ENCODE data around the gene TRRAP.

Gene TRRAP

DNA sequence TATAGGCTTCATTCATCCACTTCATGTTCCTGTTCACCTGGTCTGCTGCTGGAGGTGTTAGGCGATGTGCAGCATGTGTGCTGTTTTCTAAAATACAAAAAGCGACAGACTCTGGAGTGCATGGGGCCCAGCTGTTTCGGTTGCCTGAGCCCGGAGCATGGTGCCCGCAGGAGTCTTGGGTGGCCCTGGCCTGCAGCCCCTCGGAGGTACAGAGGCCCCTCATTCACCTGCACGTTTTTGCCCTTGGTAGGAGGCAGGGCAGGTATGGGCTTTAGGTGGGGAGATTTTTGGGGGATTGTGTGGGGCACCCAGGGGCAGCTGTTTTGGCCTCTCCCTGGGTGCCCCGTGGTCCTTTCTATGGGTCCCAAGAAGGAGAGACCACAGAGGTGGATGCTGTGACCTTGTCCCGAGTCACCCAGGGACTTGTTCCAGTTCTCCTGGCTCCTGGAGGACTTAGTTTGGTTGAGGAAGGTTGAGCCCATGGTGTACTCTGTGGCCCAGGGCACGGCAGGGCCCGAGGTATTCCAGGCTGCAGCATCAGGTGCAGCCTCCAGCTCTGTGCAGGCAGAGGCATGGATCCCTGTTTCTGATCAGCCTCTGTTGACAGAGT, 130.7 kb downstream of the TRRAP start:
- DNase-seq, result no peak

DNA sequence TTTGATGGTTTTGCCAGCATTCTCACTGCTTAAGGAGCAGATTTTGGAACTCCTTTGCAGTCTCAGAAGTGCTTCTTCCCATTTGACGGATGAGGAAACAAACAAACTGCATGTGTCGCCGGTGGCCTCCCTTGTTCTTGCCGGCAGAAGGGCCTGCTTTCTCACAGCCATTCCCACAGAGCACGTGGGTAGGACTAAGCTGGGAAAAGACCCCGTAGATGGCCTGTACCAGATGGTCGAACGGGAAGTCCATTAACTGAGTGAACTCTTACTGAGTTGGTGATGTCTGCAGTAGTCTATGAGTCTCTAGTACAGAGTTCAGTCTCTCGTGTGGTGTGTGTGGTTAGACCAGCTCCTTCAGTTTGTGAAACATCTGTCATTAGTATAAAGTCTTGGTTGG, 131.9 kb downstream of the TRRAP start:
- DNase-seq, result no peak

DNA sequence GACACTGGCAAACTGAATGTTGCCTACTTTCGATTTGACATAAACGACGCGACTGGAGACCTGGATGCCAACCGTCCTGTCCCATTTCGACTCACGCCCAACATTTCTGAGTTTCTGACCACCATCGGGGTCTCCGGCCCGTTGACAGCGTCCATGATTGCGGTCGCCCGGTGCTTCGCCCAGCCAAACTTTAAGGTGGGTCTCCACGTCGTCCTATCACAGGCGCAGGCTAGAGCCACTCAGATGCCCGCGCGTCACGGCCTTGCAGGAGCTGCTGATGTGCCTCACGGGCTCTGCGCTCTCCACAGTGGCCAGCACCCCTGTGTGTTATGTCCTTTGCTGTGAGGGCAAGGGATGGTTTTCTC, 133.0 kb downstream of the TRRAP start:
- DNase-seq, result no peak

DNA sequence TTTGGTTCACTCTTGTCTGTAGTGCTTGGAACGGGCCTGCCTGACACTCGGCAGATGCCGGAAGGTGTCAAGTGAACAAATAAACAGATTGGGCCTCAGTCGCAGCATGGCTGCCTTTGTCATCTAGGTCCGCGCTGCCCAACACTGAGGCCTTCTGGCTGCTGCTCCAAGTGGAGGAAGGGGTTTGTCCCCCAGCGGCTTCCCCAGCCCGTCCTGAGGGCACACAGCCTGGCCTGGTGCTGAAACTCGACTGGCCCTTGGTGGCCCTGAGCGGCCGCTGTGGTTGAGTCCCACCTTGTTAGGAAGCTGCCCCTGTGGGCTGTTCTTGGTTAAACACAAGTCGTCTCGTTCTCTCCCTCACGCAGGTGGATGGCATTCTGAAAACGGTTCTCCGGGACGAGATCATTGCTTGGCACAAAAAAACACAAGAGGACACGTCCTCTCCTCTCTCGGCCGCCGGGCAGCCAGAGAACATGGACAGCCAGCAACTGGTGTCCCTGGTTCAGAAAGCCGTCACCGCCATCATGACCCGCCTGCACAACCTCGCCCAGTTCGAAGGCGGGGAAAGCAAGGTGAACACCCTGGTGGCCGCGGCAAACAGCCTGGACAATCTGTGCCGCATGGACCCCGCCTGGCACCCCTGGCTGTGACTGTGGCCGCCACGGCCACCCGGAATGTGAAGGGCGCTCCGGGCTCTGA, 133.5 kb downstream of the TRRAP start:
- no peak for DNase-seq

DNA sequence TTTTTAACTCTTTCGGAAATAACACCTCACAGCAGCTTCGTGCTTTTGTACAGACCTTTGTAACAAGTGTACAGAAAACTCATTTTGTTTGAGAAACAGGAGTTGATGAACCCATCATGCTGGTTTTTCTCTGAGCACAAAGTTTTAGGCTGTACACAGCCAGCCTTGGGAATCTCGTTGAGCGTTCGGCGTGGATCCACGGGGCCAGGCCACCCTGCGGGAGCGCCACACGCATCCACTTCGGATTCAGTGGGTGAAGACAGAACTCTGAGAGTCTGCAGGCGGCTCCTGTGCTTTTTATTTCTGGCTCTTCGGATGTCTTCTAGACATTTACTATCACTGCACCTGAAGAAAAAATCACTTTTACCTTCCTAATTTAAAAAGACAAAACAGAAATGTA, 134.4 kb downstream of the TRRAP start:
- DNase-seq, result no peak

DNA sequence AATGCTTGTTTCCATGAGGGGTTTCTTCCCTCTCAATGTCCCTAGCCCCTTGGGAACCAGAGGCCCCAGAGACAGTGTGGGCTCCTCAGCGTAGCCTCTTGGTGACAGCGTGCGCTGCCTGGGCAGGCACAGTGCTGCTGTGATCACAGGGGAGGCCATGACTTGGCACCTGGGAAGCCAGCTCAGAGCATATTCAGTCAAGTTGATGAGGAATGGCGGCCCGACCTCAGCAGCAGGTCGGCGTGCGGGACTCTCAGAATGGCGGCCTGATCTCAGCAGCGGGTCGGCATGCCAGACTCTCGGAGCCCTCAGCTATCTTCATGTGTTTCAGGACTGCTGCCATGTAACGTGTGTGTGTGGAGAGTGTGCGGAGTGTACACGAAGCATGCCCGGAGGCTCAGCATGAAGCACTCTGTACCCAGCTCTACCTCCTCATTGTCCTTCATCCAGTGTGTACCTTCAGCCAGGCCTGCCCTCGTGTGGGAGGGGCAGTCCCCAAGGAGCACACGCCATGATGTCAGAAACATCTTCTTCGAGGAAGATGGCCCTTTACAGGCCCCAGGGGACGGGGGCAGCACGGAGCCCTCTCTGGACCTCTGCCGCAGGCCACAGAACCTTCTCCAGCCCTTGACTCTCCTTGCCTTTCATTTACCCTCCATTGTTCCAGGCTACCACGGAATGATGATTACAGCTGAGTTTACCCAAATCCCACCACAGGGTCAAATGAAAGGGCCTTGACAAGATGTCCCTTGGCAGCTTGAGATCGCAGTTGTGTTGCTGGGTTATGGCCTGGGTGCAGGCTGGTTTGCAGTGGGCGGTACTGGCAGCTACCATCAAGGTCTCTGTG, 135.2 kb downstream of the TRRAP start:
- no peak for DNase-seq

DNA sequence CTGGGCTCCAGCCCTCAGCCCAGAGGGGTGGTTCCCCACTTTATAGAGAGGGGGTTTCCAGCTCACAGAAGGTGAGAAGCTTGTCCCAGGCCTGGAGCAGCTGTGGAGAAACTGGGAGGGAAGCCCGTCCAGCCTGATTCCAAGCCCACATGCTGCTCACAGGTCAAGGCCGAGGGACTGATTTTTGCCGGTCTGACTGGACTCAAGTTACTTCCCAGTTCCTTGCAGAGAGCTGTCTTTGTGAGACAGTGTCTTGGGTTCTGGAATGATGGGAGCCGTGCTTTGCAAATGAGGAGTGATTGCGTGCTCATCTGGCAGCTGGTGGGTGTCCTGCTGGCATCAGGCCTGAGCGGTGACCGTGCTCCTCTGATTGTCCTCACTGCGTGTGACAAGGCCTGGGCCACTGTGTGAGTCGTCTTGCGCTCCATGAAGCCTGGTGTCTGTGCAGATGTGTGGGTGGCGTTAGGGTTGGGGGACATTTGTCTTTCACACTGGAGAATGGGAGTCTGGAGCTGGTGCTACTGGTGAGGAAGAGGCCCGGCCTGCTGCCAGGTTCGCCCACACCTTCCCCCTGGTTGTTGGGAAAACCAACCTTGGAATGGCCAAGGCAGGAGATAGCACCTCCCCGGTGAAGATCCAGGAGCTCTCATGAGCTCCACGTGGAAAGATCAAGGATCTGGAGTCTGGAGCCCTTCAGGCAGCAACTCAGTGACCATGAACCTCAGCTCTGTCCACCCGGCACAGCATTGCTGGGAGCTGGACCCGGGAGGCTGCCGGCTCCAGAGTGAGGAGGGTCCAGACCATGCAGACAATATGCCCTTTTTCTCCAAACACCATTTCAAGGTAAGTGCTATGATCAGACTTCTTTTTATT, 136.0 kb downstream of the TRRAP start:
- DNase-seq, result no peak

DNA sequence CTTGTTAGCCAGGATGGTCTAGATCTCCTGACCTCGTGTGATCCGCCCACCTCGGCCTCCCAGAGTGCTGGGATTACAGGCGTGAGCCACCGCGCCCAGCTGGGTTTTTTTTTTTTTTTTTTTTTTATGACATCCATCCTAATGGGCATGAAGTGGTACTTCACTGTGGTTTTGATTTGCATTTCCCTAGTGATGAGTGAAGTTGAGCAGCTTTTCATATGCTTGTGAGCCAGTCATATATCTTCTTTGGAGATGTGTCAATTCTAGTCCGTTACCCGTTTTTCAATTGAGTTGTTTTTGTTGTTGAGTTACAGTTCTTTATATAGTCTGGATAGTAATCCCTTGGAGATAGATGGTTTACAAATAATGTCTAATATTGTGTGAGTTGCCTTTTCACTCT, 137.9 kb downstream of the TRRAP start:
- no peak for DNase-seq

DNA sequence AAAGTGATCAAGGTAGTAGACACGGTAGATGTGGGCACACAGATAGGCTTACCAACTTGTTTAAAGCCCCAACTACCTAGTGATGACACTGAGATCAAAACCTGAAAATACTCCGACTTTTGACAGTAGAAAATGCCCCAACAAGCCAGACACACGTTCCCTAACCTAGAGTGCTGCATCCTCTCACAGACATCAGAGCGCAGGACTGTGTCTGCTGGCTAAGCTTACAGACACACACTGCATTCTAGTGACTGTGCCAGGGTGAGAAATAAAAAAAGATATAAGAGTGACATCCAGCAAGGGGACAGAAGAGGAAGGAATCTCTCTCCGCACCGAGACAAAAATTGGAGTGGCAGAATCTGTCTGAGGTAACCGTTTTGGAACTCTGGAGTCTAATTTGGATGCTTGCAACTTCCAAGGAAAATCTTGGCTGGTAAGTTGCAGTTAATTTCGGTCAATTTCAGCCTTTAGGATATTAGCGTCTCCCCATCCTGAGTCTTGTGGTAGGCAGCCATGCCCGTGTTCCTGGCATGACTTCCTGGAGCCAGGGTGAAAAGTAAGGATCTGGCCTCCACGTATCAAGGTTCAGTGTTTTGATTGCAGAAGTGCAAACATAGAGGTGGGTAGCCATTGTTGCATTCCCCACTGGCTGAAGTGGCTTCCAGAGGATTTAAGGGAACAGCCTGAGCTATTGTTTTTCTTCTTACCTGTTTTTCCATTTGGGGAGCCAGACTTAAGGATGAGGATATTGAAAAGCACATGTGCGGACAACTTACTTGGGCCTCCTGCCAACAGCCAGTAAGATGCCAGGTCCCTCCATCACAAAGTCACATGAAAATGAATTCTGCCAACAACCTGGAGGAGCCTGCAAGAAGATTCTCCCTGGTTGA, 141.4 kb downstream of the TRRAP start:
- no peak for DNase-seq

DNA sequence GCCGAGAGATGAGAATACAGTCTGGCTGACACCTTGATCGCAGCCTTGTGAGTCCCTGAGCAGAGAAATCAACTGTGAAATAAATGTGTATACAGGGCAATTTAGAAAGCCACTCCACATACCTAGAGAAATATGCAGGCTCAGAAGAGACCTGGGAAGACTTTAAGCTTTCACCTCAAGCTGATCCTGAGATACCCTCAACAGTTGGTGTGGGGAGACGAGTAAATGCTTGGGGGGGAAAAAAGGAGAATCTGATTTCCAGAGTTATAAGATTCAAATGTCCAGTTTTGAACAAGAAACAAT, 142.0 kb downstream of the TRRAP start:
- DNase-seq, result no peak

DNA sequence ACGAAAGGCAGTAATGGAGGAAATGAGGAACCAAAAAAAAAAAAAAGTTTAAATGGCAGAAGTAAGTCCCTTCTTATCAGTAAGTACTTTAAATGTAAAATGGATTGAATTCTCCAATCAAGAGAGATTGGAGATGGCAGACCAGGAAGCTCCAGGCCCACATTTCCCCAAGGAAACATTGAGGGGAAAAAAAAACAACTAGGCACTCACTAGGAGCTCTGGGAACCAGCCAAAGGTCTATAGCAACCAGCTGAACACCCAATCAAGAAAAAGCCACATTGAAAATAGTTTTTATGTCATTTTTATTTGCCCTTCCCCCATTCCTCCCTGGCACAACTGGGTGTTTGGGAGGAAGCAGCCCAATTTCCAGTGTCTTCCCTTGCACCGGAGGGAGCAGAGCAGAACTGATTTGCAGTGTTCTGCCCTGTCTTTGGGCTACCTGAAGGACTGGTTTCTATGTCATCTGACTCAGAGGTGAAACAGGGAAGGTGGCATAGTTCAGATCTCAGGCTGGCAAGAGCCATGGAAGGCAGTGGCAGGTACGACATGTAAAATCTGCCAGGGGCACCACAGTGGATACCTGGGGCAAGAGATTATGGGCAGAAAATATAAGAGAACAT, 143.7 kb downstream of the TRRAP start:
- no peak for DNase-seq

DNA sequence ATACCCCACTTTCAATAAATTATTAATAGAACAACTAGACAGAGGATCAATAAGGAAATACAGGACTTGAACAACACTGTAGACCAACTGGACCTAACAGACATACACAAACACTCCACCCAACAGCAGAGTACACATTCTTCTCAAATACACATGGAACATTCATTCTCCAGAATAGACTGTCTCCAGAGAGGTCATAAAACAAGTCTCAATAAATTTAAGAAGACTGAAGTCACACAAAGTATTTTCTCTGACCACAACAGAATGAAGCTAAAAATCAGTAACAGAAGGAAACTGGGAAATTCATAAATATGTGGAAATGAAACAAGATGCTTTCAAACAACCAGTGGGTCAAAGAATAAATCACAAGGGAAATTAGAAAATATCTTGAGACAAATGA, 145.7 kb downstream of the TRRAP start:
- DNase-seq, result no peak

DNA sequence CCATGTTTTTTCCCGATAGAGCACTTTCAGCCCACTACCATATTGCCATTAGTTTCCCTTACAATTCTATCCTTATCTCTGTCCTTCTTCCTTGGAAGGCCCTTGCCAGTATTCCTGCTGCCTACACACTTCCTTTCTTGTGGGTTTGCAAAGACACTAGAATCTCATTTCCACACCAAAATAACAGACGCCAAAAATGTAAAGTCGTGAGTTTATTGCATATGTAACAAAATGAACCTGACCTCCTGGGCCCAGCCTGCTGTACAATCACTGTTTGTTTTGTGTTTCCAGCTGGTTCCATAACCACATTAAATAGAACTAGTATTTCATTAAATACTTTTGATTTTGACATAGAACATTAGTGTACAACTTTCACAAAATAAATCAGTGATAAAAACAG, 148.9 kb downstream of the TRRAP start:
- DNase-seq, result no peak

DNA sequence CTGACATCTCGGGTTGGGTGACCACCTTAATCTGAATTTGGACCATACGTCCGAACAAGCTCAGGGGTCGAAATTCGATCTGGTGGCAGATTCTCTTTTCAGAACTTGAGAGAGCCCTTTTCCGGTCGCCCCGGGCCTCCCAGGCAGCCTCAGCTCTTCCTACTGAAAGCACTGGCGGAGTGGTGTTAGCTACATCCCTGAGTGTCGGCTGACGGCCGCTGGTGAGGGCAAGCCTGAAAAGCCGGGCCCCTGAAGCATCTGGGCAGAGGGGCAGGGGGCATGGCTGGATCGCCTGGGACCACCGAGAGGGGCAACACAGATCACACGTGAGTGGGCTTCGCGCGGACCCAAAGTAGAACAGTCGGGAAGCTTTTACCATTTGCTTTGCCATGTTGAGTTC, 149.5 kb downstream of the TRRAP start:
- no peak for DNase-seq

DNA sequence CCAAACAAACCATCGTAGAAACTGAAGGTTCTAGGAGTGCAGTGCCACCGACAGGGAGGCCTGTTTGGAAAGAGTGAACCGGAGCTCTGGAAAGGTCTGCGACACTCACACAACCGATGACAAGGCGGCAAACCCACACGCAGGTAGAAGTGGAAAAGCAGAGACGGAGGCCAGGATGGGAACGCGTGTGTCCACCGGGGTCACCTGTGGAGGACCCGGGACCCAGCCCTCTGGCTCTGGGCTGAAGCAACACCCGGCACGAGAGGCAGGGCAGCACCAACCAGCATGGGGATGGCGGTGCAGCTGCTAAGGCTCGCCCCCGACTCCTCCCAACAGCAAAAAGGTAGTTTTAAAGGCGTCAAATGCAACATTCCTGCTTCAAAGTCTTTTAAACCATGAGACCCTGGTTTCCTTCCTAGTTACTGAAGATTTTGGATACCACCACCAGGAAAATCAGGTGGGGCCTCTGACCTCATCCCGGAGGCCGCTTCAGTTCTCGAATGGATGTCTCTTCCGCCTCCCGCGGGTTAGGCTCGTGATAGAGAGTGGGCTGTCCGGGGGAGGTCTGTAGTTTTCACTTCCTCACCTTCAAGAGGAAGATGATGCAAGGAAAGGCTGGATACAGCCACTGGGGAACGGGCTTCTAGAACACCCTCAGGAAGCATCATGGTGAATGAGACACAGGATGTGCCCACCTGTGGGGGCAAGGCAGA, 150.1 kb downstream of the TRRAP start:
- no peak for DNase-seq

DNA sequence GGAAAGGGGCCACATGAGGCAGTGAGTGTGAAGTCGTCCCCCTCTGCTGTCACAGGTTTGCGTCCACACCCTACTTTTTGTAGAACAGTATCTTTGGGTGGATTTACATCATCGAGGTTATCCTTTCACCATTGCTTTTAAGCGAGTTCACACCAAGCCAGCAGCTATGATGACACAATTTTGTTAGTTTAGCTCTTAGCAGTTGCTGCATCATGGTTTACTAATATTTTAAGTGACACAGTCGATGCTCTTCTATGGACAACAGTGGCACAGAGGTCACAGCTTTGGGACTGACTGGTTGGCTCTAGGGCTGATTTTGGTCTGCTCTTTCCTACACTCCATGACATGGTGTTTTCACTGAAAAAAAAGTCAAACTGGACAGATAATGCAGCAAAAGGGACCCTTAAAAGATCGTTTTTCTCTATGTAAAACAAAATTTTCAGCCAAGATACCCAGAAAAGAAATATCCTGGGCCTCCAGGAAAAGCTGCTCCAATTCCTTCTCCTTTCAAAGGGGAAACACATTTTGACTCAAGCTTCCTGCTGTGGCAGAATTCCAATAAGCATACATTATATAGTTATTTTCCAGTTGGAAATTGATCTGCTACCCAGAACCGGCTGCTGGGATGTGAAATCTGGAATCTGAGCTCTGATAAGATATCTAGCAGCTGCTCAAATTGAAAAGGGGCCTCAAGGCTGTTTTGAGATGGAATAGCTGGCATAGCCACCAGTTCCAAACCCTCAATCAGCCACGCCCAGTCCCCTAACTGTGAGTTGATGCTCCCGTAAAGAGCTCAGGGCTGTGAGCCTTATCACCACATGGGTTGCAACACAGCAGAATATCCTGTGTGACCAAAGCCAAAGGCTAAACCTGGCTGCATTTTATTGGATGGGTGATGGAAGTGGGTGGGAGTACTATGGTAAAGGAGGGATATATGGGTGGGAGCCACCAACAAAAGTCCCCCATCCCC, 151.4 kb downstream of the TRRAP start:
- no peak for DNase-seq

DNA sequence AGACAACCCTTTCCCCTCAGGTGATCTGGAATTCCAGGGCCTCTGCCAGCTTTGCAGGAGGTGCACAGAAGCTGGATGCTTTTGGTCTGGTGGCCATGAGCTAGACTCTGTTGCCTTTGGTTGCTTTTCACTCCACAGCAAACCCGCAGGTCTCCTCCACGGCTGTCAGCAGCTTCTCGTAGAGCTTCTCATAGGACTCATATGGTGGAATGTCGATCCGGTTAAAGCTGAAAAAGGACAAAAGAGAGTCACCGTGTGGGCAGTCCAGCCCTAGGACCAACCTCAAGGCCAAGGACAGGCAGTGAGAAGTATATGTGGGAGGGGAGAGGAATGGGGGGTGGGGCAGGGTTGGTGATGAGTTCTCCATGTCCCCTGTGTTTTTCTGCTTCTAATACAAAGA, 152.1 kb downstream of the TRRAP start:
- DNase-seq, result no peak

DNA sequence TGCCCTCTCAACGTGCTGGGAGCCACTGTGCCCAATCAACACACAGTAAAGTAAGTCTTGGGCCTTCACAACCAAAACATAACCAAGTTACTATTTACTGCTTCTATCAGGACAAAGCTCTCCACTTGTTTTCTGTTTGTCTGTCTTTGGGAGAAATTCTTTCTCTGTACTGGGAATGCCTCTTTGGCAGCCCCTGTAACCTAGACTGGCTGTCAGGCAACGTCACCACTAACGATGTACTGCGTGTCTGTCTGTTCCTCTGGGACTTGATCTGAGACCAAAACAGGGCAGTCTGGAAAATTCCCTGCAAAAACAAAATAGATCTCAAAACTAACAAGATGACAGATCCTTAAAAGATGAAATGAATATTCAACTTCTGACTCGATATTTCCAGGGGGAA, 152.6 kb downstream of the TRRAP start:
- no peak for DNase-seq

DNA sequence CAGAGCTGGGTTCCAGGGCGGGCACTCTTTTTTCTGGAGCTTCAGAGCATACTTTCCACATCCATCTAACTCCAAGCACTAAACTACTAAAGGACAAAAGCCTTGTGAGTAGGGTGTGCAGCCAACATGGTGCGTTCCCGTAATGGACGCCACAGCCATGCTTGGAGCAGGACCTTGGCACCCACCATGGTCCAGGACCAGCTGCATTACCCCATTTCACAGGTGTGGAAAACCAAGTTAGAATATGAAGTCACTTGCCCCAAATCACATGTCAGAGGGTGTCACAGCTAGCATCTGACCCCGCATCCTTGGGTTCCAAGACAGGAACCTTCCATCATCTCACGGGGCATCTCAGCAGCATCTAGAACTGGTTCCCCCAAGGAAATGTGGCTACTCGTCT, 153.2 kb downstream of the TRRAP start:
- DNase-seq, result no peak

DNA sequence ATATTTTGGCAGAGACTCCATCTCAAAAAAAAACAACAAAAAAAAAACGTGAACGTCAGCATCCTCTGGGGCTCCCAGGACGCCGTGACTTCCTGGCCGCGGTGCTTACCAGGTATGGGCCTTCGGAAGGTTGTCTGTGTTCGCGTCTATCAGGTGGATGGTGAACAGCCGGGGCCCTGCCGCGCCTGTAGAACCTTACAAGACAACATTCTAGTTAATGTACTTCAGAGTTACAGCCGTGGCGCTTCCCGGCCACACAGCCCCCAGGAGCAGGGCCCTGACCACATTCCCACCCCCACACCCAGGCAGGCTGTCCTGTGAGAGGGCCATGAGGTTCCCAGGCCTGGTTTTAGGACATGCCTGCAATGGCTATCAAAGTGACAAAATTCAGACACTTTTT, 154.6 kb downstream of the TRRAP start:
- no peak for DNase-seq
